ENCODE data around the gene TFEB.

- TF ChIP-seq CTCF (IDR thresholded peaks at IDR 0.05) (no peak), POLR2A (IDR thresholded peaks at IDR 0.05) (no peak)
These were observed 20.7 kb downstream of the TFEB start for GRCh38 chr6:41714556-41715273.
